Liver (tissue), 9 donors: ENCODE data around the gene NHERF2. TPM values are rescaled to one million over a fixed set of nuclear protein-coding genes. Genes with fewer than 3 reads are reported as not detected.

Experiments
- DNase-seq: peaks from one replicate; pipeline ENCODE4 v3.0.0-alpha.2; 2017; ENCODE audit warnings: low spot score
- H3K27ac ChIP-seq, 2 donors: one replicate each; pipeline ENCODE4 v1.7.0; 2013; ENCODE audit warnings: inconsistent platforms in 2 of 2, low read length in 2 of 2, control low read depth in 1 of 2, low read depth in 1 of 2, mild to moderate bottlenecking in 1 of 2
- H3K27me3 ChIP-seq, 4 donors: one replicate each; pipeline versions ENCODE4 v1.6.1 to v1.7.0; 2013; ENCODE audit warnings: low read length in 3 of 4, inconsistent platforms in 1 of 4, mild to moderate bottlenecking in 1 of 4, moderate library complexity in 1 of 4; ENCODE audit not compliant: control insufficient read depth in 4 of 4, insufficient read depth in 4 of 4
- H3K36me3 ChIP-seq, 4 donors: one replicate each; pipeline versions ENCODE4 v1.6.1 to v1.7.0; 2013; ENCODE audit warnings: low read length in 3 of 4, mild to moderate bottlenecking in 3 of 4, low read depth in 1 of 4, moderate library complexity in 1 of 4; ENCODE audit not compliant: control insufficient read depth in 4 of 4, insufficient read depth in 3 of 4
- H3K4me1 ChIP-seq, 4 donors: one replicate each; pipeline versions ENCODE4 v1.6.1 to v1.7.0; 2013; ENCODE audit warnings: low read length in 3 of 4, mild to moderate bottlenecking in 3 of 4, moderate library complexity in 1 of 4; ENCODE audit not compliant: control insufficient read depth in 4 of 4, insufficient read depth in 4 of 4
- H3K4me3 ChIP-seq, 3 donors: one replicate each; pipeline versions ENCODE4 v1.6.1 to v1.7.0; 2013; ENCODE audit warnings: low read length in 3 of 3, control low read depth in 1 of 3, low read depth in 1 of 3, mild to moderate bottlenecking in 1 of 3
- H3K9ac ChIP-seq, 2 donors: one replicate each; pipeline ENCODE4 v1.7.0; 2013; ENCODE audit warnings: low read length in 2 of 2, mild to moderate bottlenecking in 2 of 2, moderate library complexity in 2 of 2, control low read depth in 1 of 2, low read depth in 1 of 2
- H3K9me3 ChIP-seq, 4 donors: one replicate each; pipeline versions ENCODE4 v1.6.1 to v1.7.0; 2013; ENCODE audit warnings: low read length in 3 of 4; ENCODE audit not compliant: control insufficient read depth in 4 of 4
- EGR1 ChIP-seq, 2 donors: IDR thresholded peaks; 2 replicates each; pipeline ENCODE4 v1.6.1; 2016 to 2018; ENCODE audit warnings: antibody characterized with exemption in 2 of 2, low read depth in 2 of 2
- FOXA1 ChIP-seq: IDR thresholded peaks from 2 replicates; pipeline ENCODE4 v1.6.1; 2016; ENCODE audit warnings: antibody characterized with exemption
- FOXA2 ChIP-seq: IDR thresholded peaks from 2 replicates; pipeline ENCODE4 v1.6.1; 2016; ENCODE audit warnings: antibody characterized with exemption
- GABPA ChIP-seq, 2 donors: IDR thresholded peaks in 1 of 2; conservative IDR thresholded peaks in 1 of 2; 2 replicates each; pipeline ENCODE4 v1.6.1; 2016; ENCODE audit warnings: antibody characterized with exemption in 2 of 2, mild to moderate bottlenecking in 1 of 2, moderate library complexity in 1 of 2
- HNF4A ChIP-seq, 2 donors: conservative IDR thresholded peaks; 2 replicates each; pipeline ENCODE4 v1.6.1; 2016; ENCODE audit warnings: antibody characterized with exemption in 2 of 2, mild to moderate bottlenecking in 2 of 2
- HNF4G ChIP-seq: IDR thresholded peaks from 2 replicates; pipeline ENCODE4 v1.6.1; 2016; ENCODE audit warnings: antibody characterized with exemption
- JUND ChIP-seq, 2 donors: IDR thresholded peaks; 2 replicates each; pipeline ENCODE4 v1.6.1; 2016; ENCODE audit warnings: antibody characterized with exemption in 2 of 2
- NR2F2 ChIP-seq: IDR thresholded peaks from 2 replicates; pipeline ENCODE4 v1.6.1; 2016; ENCODE audit warnings: antibody characterized with exemption
- RAD21 ChIP-seq, 2 donors: IDR thresholded peaks; 2 replicates each; pipeline ENCODE4 v1.6.1; 2016; ENCODE audit warnings: antibody characterized with exemption in 2 of 2, mild to moderate bottlenecking in 2 of 2
- RXRA ChIP-seq, 2 donors: IDR thresholded peaks; 2 replicates each; pipeline ENCODE4 v1.6.1; 2017 to 2018; ENCODE audit warnings: antibody characterized with exemption in 2 of 2, mild to moderate bottlenecking in 1 of 2
- SP1 ChIP-seq: IDR thresholded peaks from 2 replicates; pipeline ENCODE4 v1.6.1; 2018; ENCODE audit warnings: antibody characterized with exemption, mild to moderate bottlenecking
- TAF1 ChIP-seq: conservative IDR thresholded peaks from 2 replicates; pipeline ENCODE4 v1.6.1; 2016; ENCODE audit warnings: antibody characterized with exemption, mild to moderate bottlenecking
- YY1 ChIP-seq: IDR thresholded peaks from 2 replicates; pipeline ENCODE4 v1.6.1; 2016; ENCODE audit warnings: antibody characterized with exemption, mild to moderate bottlenecking
- WGBS: extraction: QIAGEN DNeasy Blood & Tissue Kit; methylation state at CpG from one replicate; pipeline ENCODE4 v1.1.7; 2013; 5-methylcytosine and 5-hydroxymethylcytosine counted together
- polyA plus RNA-seq, 2 donors: library from polyadenylated mRNA; stranded (reverse) in 1 of 2; unstranded in 1 of 2; fragments of 200-250 nt in 1 of 2; fragments of >200 nt in 1 of 2; fragmentation: Nextera tagmentation in 1 of 2; extraction: Ambion mirVana in 1 of 2; gene quantifications; one replicate each; pipeline versions ENCODE4 v1.2.1 to v1.2.3, GENCODE V29; 2013 to 2015
- total RNA-seq, 2 donors: library from RNA; depleted of rRNA; stranded (reverse); fragments of >200 nt; gene quantifications; one replicate each; pipeline ENCODE4 v1.2.3, GENCODE V29; 2014
- TF ChIP-seq, protein P1 (sequence below): IDR thresholded peaks from 2 replicates; pipeline ENCODE4 v1.6.1; 2016; ENCODE audit warnings: antibody characterized with exemption, mild to moderate bottlenecking
- TF ChIP-seq, protein P2 (sequence below): IDR thresholded peaks from 2 replicates; pipeline ENCODE4 v1.6.1; 2016; ENCODE audit warnings: antibody characterized with exemption
- TF ChIP-seq, protein P3 (sequence below): IDR thresholded peaks from 2 replicates; pipeline ENCODE4 v1.6.1; 2016; ENCODE audit warnings: antibody characterized with exemption
- TF ChIP-seq, protein P4 (sequence below): fragments of 150-350 bp; IDR thresholded peaks from 2 replicates; pipeline ENCODE4 v1.5.1; 2017; ENCODE audit warnings: improper control_type of control experiment, low read depth, low read length; ENCODE audit not compliant: missing input control
- donor health status: healthy.
- donor health status: healthy.
- donor health status: healthy.
- donor health status: healthy.
- donor health status: healthy.

NHERF2 gene
- total and polyA plus RNA-seq, 4 donors: 36.6 to 205 (median 74.1) TPM

DNA sequence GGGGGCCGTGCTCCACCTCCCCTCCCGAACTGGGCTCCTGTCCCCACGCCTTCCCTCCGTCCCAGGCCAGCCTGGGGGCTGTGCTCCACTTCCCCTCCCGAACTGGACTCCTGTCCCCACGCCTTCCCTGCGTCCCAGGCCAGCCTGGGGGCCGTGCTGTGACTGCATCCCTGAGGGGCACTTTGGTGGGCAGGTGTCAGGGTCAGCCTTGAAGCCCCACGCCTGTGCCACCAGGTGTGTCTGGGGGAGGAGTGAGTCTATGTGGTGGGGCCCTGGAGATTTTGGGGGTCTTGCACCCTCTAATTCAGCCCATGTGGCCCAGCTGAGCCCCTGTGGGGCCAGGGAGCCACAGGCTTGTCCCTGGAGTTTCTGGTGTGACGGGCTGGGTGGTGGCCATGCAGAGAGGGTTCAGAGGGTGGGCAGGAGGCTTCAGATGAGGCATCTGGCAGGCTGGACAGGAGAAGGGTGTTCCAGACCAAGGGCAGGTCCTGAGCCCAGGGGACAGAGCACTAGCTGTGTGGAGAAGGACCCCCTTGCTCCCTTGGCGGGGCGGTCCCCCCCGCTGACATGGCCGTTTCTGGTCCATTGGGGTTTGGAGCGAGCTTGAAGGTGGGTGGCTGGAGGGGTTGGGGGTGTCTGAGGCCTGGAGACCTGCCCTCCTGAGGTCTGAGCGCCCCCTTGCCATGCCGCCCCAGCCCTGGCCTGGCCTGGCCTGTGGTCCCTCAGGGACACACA, 8.2 kb downstream of the NHERF2 start:
- peak overlapping the region; percentile 91 to 98 for H3K27ac ChIP-seq
- DNase-seq: no peak
- H3K9me3 ChIP-seq: no peaks in the 10 kb centered on the region
- peak overlapping the region; percentile 42 to 69 (median 48) for H3K4me3 ChIP-seq
- H3K9ac ChIP-seq: peak overlapping the region; percentile 51 to 77
- TF ChIP-seq TAF1 (no peak), RXRA (IDR thresholded peaks at IDR 0.05) (peak in 1 of 2 donors; percentile 3), HNF4A (conservative IDR thresholded peaks at IDR 0.05) (peak; percentile 48 to 51), YY1 (peak; percentile 26), SP1 (peak; percentile 58)
- TF ChIP-seq, protein P1, sequence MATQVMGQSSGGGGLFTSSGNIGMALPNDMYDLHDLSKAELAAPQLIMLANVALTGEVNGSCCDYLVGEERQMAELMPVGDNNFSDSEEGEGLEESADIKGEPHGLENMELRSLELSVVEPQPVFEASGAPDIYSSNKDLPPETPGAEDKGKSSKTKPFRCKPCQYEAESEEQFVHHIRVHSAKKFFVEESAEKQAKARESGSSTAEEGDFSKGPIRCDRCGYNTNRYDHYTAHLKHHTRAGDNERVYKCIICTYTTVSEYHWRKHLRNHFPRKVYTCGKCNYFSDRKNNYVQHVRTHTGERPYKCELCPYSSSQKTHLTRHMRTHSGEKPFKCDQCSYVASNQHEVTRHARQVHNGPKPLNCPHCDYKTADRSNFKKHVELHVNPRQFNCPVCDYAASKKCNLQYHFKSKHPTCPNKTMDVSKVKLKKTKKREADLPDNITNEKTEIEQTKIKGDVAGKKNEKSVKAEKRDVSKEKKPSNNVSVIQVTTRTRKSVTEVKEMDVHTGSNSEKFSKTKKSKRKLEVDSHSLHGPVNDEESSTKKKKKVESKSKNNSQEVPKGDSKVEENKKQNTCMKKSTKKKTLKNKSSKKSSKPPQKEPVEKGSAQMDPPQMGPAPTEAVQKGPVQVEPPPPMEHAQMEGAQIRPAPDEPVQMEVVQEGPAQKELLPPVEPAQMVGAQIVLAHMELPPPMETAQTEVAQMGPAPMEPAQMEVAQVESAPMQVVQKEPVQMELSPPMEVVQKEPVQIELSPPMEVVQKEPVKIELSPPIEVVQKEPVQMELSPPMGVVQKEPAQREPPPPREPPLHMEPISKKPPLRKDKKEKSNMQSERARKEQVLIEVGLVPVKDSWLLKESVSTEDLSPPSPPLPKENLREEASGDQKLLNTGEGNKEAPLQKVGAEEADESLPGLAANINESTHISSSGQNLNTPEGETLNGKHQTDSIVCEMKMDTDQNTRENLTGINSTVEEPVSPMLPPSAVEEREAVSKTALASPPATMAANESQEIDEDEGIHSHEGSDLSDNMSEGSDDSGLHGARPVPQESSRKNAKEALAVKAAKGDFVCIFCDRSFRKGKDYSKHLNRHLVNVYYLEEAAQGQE: peak; percentile 45
- TF ChIP-seq, protein P2, sequence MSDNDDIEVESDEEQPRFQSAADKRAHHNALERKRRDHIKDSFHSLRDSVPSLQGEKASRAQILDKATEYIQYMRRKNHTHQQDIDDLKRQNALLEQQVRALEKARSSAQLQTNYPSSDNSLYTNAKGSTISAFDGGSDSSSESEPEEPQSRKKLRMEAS: no peak
- peaks cover 20 to 87% (median 60%) of the 10 kb centered on the region in 4 donors for H3K4me1 ChIP-seq
- H3K36me3 ChIP-seq: peaks cover 0 to 2% (median 0%) of the 10 kb centered on the region in 4 donors
- 33% methylated on average over 15 of the region's 17 CpGs for WGBS
- no peaks in the 10 kb centered on the region for H3K27me3 ChIP-seq

DNA sequence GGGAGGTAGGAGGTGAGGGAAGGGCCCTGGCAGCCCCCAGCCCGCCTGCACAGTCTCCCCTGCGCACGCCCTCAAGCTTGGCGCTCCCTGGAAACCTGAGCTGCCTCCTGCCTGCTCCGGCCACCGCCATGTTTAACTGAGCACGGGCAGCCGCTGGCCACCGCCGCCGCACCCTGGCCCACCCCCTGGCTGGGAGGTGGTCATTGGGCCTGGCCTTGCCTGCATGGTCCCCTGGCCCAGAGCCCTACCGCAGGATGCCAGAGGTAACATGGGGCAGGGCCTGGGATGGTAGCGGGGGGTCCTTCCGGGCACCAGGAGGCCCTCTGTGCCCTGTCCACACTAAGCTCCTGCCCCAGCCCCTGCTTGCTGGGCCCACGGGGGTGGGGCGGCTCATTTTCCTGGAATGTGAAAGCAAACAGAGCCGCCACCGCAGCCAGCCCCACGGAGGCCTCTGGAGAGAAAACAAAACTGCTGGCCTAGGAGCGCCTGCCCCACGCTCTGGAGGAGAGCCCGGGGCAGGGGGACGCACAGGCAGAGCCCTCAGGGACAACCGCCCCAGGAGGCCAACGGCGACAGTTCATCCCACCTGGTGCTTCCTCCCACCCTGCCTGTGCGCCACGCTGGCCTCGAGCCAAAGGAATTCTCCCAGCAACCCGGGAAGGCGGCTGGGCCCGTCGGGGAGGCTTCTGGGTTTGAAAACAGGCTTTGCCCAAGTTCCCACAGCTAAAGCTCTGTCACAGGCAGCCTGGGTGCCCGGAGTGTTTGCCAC, 8.9 kb downstream of the NHERF2 start:
- Histone ChIP-seq H3K27ac (peak overlapping the region; percentile 91 to 98), H3K4me3 (peak overlapping the region; percentile 48 to 82 (median 69)), H3K36me3 (peaks cover 0 to 2% (median 0%) of the 10 kb centered on the region in 4 donors), H3K4me1 (peaks cover 20 to 87% (median 60%) of the 10 kb centered on the region in 4 donors), H3K9ac (peak overlapping the region; percentile 77 to 81), H3K27me3 (no peaks in the 10 kb centered on the region), H3K9me3 (no peaks in the 10 kb centered on the region)
- 18% methylated on average over 34 of the region's 34 CpGs for WGBS
- no peak for DNase-seq
- TF ChIP-seq SP1: peak; percentile 78
- peak in 1 of 2 donors; percentile 44 for TF ChIP-seq RAD21 (IDR thresholded peaks at IDR 0.05)
- TF ChIP-seq, protein P3, sequence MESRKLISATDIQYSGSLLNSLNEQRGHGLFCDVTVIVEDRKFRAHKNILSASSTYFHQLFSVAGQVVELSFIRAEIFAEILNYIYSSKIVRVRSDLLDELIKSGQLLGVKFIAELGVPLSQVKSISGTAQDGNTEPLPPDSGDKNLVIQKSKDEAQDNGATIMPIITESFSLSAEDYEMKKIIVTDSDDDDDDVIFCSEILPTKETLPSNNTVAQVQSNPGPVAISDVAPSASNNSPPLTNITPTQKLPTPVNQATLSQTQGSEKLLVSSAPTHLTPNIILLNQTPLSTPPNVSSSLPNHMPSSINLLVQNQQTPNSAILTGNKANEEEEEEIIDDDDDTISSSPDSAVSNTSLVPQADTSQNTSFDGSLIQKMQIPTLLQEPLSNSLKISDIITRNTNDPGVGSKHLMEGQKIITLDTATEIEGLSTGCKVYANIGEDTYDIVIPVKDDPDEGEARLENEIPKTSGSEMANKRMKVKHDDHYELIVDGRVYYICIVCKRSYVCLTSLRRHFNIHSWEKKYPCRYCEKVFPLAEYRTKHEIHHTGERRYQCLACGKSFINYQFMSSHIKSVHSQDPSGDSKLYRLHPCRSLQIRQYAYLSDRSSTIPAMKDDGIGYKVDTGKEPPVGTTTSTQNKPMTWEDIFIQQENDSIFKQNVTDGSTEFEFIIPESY: peak; percentile 60
- TF ChIP-seq, protein P1: peak; percentile 40
- TF ChIP-seq HNF4A (conservative IDR thresholded peaks at IDR 0.05): peak; percentile 40 to 68
- TF ChIP-seq GABPA (IDR thresholded peaks at IDR 0.05 in 1 of 2, conservative IDR thresholded peaks at IDR 0.05 in 1 of 2): peak in 1 of 2 donors; percentile 53
- TF ChIP-seq, protein P2: peak; percentile 55
- TF ChIP-seq, protein P4, sequence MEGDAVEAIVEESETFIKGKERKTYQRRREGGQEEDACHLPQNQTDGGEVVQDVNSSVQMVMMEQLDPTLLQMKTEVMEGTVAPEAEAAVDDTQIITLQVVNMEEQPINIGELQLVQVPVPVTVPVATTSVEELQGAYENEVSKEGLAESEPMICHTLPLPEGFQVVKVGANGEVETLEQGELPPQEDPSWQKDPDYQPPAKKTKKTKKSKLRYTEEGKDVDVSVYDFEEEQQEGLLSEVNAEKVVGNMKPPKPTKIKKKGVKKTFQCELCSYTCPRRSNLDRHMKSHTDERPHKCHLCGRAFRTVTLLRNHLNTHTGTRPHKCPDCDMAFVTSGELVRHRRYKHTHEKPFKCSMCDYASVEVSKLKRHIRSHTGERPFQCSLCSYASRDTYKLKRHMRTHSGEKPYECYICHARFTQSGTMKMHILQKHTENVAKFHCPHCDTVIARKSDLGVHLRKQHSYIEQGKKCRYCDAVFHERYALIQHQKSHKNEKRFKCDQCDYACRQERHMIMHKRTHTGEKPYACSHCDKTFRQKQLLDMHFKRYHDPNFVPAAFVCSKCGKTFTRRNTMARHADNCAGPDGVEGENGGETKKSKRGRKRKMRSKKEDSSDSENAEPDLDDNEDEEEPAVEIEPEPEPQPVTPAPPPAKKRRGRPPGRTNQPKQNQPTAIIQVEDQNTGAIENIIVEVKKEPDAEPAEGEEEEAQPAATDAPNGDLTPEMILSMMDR: no peak
- peak; percentile 84 for TF ChIP-seq TAF1
- peak; percentile 79 to 84 for TF ChIP-seq RXRA (IDR thresholded peaks at IDR 0.05)
- peak; percentile 35 for TF ChIP-seq FOXA2
- peak; percentile 96 for TF ChIP-seq YY1
- TF ChIP-seq HNF4G: no peak
- peak; percentile 43 to 55 for TF ChIP-seq EGR1 (IDR thresholded peaks at IDR 0.05; ENCODE audit: low read depth in 2 of 2)
- no peak for TF ChIP-seq FOXA1
- no peak for TF ChIP-seq JUND (IDR thresholded peaks at IDR 0.05)
- peak; percentile 76 for TF ChIP-seq NR2F2
